Measurements from ENCODE around the gene PDE4C.

PDE4C gene

DNA sequence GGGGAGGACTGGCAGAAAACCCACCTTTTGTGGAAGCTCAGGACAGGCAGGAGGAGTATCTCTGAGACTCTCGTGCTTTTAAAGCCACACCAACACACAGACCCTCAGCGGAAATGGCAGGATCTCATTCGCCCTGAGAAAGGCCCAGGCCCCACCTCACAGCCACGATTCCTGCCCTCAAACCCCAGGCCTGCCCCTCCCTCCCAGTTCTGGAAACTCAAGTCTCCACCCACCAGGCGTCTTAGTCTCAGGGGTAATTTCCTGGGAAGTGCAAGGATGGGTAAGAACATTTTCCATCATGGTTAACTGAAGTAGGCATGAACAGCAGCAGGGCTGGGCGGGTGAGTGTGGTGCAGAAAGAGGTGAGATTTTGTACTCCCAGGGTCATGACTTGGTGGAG, 8.0 kb upstream of the PDE4C start:
- no peak overlapping the region for H3K27ac ChIP-seq
- TF ChIP-seq CTCF (IDR thresholded peaks at IDR 0.05): no peak
- no peaks in the 10 kb centered on the region for H3K4me1 ChIP-seq
- no peaks in the 10 kb centered on the region for H3K36me3 ChIP-seq (ENCODE audit: control insufficient read depth, insufficient read depth, low read length)
- H3K79me2 ChIP-seq: no peaks in the 10 kb centered on the region
- no peaks in the 10 kb centered on the region for H3K9me3 ChIP-seq (ENCODE audit: control insufficient read depth, low read length)
- no peak overlapping the region for H3K9ac ChIP-seq
- no peak overlapping the region for H3K4me3 ChIP-seq (ENCODE audit: low read depth, low read length)
- no peak overlapping the region for H3K4me2 ChIP-seq (ENCODE audit: low read length)
- no peaks in the 10 kb centered on the region for H3K27me3 ChIP-seq (ENCODE audit: control insufficient read depth, insufficient read depth, low read length)
- no peak overlapping the region for H2AFZ ChIP-seq

DNA sequence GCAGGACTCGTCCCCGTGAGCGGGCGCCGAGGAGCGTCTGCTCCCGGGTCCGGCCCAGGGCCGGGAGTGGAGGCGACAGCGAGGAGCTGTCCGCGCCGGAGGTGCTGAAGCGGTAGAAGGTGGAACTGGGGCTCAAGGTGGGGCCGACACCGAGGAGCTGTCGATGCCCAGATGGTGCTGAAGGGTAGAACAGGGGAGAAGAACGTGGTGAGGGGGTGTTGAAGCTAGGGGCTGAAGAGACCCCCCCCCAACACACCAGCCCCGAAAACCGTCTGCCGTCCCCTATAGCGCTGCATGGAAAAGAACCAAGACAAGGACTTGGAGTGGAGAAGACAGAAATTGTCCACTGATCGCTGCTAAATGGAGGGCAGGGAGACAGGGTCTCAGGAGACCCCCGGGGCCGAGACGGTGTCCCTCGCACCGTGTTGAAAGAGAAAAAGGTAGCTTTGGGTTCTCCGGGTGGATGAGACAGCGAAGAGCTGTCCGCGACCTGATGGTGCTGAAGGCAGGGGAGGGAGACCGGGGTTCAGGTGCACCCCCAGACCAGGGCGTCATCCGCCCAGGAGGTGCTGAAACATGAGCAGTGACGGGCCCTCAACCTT, 7.1 kb upstream of the PDE4C start:
- Histone ChIP-seq H2AFZ (peak overlapping the region; percentile 36), H3K4me1 (no peaks in the 10 kb centered on the region), H3K9ac (no peak overlapping the region), H3K27ac (no peak overlapping the region), H3K9me3 (ENCODE audit: control insufficient read depth, low read length) (no peaks in the 10 kb centered on the region), H3K79me2 (no peaks in the 10 kb centered on the region), H3K4me2 (ENCODE audit: low read length) (no peak overlapping the region), H3K27me3 (ENCODE audit: control insufficient read depth, insufficient read depth, low read length) (no peaks in the 10 kb centered on the region), H3K36me3 (ENCODE audit: control insufficient read depth, insufficient read depth, low read length) (no peaks in the 10 kb centered on the region), H3K4me3 (ENCODE audit: low read depth, low read length) (no peak overlapping the region)
- TF ChIP-seq CTCF (IDR thresholded peaks at IDR 0.05): no peak

DNA sequence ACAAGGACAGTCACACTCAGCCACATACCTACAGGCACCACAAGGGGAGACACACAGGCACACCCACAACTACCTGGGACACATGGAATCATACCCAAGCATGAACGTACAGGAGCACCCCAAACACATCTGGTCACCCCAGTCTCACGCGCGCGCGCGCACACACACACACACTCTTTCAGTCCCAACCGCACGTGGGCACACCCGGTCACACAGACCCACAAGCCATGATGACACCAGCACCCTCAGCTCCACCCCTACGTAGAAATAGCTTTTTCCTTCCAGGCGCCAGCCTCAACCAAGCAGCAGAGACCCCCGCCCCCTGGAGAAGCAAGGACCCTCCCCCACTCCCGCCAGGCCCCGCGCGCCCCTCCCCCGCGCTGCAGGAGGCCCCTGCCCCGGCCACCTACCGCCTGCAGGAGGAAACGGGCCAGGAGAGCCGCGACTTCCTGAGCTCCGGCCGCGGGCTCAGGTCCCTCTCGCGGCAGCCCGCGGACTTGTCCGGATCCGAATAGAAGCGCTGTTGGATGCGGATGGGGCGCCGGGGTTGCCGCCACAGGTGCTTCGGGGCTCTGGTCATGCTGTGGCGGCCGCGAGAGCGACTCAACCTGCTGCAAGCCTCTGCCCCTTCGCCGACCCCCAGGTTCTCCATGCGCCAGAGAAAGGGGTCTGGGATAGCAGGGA, 6.4 kb upstream of the PDE4C start:
- Histone ChIP-seq H3K9me3 (ENCODE audit: control insufficient read depth, low read length) (no peaks in the 10 kb centered on the region), H3K27ac (no peak overlapping the region), H3K79me2 (no peaks in the 10 kb centered on the region), H2AFZ (peak overlapping the region; percentile 36), H3K27me3 (ENCODE audit: control insufficient read depth, insufficient read depth, low read length) (no peaks in the 10 kb centered on the region), H3K36me3 (ENCODE audit: control insufficient read depth, insufficient read depth, low read length) (no peaks in the 10 kb centered on the region), H3K4me3 (ENCODE audit: low read depth, low read length) (no peak overlapping the region), H3K4me2 (ENCODE audit: low read length) (no peak overlapping the region), H3K9ac (no peak overlapping the region), H3K4me1 (no peaks in the 10 kb centered on the region)
- TF ChIP-seq CTCF (IDR thresholded peaks at IDR 0.05): peak; percentile 30

- H3K9ac ChIP-seq: no peak overlapping the region
- no peaks in the 10 kb centered on the region for H3K27me3 ChIP-seq (ENCODE audit: control insufficient read depth, insufficient read depth, low read length)
- no peak overlapping the region for H3K4me3 ChIP-seq (ENCODE audit: low read depth, low read length)
- TF ChIP-seq CTCF (IDR thresholded peaks at IDR 0.05): no peak
- no peaks in the 10 kb centered on the region for H3K4me1 ChIP-seq
- no peaks in the 10 kb centered on the region for H3K36me3 ChIP-seq (ENCODE audit: control insufficient read depth, insufficient read depth, low read length)
- no peaks in the 10 kb centered on the region for H3K9me3 ChIP-seq (ENCODE audit: control insufficient read depth, low read length)
- no peak overlapping the region for H3K4me2 ChIP-seq (ENCODE audit: low read length)
- no peak overlapping the region for H3K27ac ChIP-seq
- H3K79me2 ChIP-seq: no peaks in the 10 kb centered on the region
- no peak overlapping the region for H2AFZ ChIP-seq
These were observed 5.5 kb upstream of the PDE4C start for GRCh38 chr19:18231775-18232174.

Data from parathyroid adenoma (tissue), 2 donors.